Stimulated activated CD4-positive, alpha-beta T cell treated with anti-CD3 and anti-CD28 coated beads, Interleukin-12 subunit alpha, Interleukin-12 subunit beta, amount 100 ng/mL, for 48 hours (primary cell): ENCODE results near the gene UGGT2.
"Not testable (repeated sequence)": the region's sequence is repeated elsewhere in the genome, so short reads cannot be mapped to it uniquely, and the experiment has no call there.

ENCODE experiments used
- DNase-seq, 3 donors: peaks; one replicate each; pipeline ENCODE4 v3.0.0-alpha.2; 2020; ENCODE audit warnings: low read depth in 2 of 3, low spot score in 1 of 3

UGGT2 gene

GRCh38 chr13:96050955-96051354, 2.2 kb downstream of the UGGT2 start:
- not testable (repeated sequence) for DNase-seq

- not testable (repeated sequence) for DNase-seq
These were observed 6.6 kb downstream of the UGGT2 start for GRCh38 chr13:96046449-96047126.

- DNase-seq: no peak
These were observed 9.0 kb downstream of the UGGT2 start for GRCh38 chr13:96044238-96044637.

- no peak for DNase-seq
These were observed 11.7 kb downstream of the UGGT2 start for GRCh38 chr13:96041326-96042110.

- DNase-seq: no peak
These were observed 16.7 kb downstream of the UGGT2 start for GRCh38 chr13:96036515-96036914.

- no peak for DNase-seq
These were observed 18.5 kb downstream of the UGGT2 start for GRCh38 chr13:96034662-96035061.

- DNase-seq: no peak
These were observed 19.8 kb downstream of the UGGT2 start for GRCh38 chr13:96033220-96034015.

GRCh38 chr13:96032717-96033116, 20.5 kb downstream of the UGGT2 start:
- DNase-seq: no peak

GRCh38 chr13:96029002-96029401, 24.2 kb downstream of the UGGT2 start:
- no peak for DNase-seq

GRCh38 chr13:96027496-96027895, 25.7 kb downstream of the UGGT2 start:
- no peak for DNase-seq

GRCh38 chr13:96025283-96025682, 27.9 kb downstream of the UGGT2 start:
- DNase-seq: no peak

GRCh38 chr13:96020931-96021330, 32.3 kb downstream of the UGGT2 start:
- no peak for DNase-seq

- peak in 1 of 3 donors; percentile 2 for DNase-seq
These were observed 33.0 kb downstream of the UGGT2 start for GRCh38 chr13:96020155-96020575.

- no peak for DNase-seq
These were observed 35.1 kb downstream of the UGGT2 start for GRCh38 chr13:96018135-96018534.

- no peak for DNase-seq
These were observed 41.8 kb downstream of the UGGT2 start for GRCh38 chr13:96011291-96011872.

- no peak for DNase-seq
These were observed 49.9 kb downstream of the UGGT2 start for GRCh38 chr13:96003304-96003703.

GRCh38 chr13:96002322-96003131, 50.7 kb downstream of the UGGT2 start:
- DNase-seq: no peak

- DNase-seq: no peak
These were observed 53.1 kb downstream of the UGGT2 start for GRCh38 chr13:96000069-96000468.

GRCh38 chr13:95987841-95988240, 65.4 kb downstream of the UGGT2 start:
- no peak for DNase-seq

GRCh38 chr13:95982144-95982543, 71.1 kb downstream of the UGGT2 start:
- DNase-seq: no peak

- DNase-seq: not testable (repeated sequence)
These were observed 80.5 kb downstream of the UGGT2 start for GRCh38 chr13:95972651-95973050.
